HCT116 (cell line): Measurements from ENCODE around the gene LRRTM4. TPM values are rescaled to one million over a fixed set of nuclear protein-coding genes. Genes with fewer than 3 reads are reported as not detected.
"Not testable (repeated sequence)": the region's sequence is repeated elsewhere in the genome, so short reads cannot be mapped to it uniquely, and the experiment has no call there.

ENCODE experiments used
- ATAC-seq: fragments of 200-7000 bp; cut with Tn5 transposase; 2 replicates; pipeline ENCODE4 v1.9.1; 2020; ENCODE audit warnings: mild to moderate bottlenecking, moderate library complexity
- BruUV-seq: library from RNA; stranded (reverse); fragments of 400-500 nt; replicated peaks from 2 replicates; lab custom pipeline; 2021; lab: Mats Ljungman, UMichigan
- CTCF ChIA-PET: fragments of 300-600 bp; sonication (Branson Sonifier 250); formaldehyde crosslinking; loops from one replicate; lab custom pipeline; 2021; ENCODE audit warnings: antibody characterized with exemption; lab: Charles Lee
- POLR2A ChIA-PET: fragments of 300-600, 350-600 bp; sonication (Branson Sonifier 250); formaldehyde crosslinking; loops from one replicate; lab custom pipeline; 2021; ENCODE audit warnings: antibody characterized with exemption; lab: Charles Lee
- RAD21 ChIA-PET, 2 experiments: fragments of 300-600 bp; sonication (Branson Sonifier 250); formaldehyde crosslinking; loops; one replicate each; lab custom pipeline; 2023; ENCODE audit warnings: low total read pairs in 2 of 2; ENCODE audit not compliant: uncharacterized antibody in 2 of 2, unreplicated experiment in 2 of 2, low non-redundant PET in 1 of 2; lab: Charles Lee
- DNase-seq: peaks from one replicate; pipeline ENCODE4 v3.0.0-alpha.2; 2010; ENCODE audit warnings: low read depth, low spot score
- H2AFZ ChIP-seq: fragments of 200-600 bp; shearing (Covaris generic), sonication (generic); 2 replicates; pipeline ENCODE4 v1.6.1; 2017; ENCODE audit warnings: low read depth, mixed run types, mixed read lengths, antibody characterized with exemption, low read length; ENCODE audit not compliant: poor library complexity, severe bottlenecking
- H3K27ac ChIP-seq: 2 replicates; pipeline ENCODE4 v1.5.1; 2012; ENCODE audit warnings: low read depth, low read length
- H3K27me3 ChIP-seq: fragments of 200-600 bp; sonication (generic); 2 replicates; pipeline ENCODE4 v1.6.1; 2016; ENCODE audit warnings: mixed run types, low read length, mixed read lengths; ENCODE audit not compliant: insufficient read depth
- H3K36me3 ChIP-seq, 2 experiments: fragments of 200-500 bp in 1 of 2; fragments of 200-600 bp in 1 of 2; sonication (Bioruptor generic) in 1 of 2; sonication (generic) in 1 of 2; 2 replicates each; pipeline versions ENCODE4 v1.5.1 to v1.6.1; 2014 to 2016; ENCODE audit warnings: low read length in 2 of 2, inconsistent platforms in 1 of 2, mixed read lengths in 1 of 2, mixed run types in 1 of 2; ENCODE audit not compliant: insufficient read depth in 2 of 2, control insufficient read depth in 1 of 2
- H3K4me1 ChIP-seq, 2 experiments: fragments of 200-600 bp in 1 of 2; sonication (generic) in 1 of 2; 2 replicates each; pipeline versions ENCODE4 v1.5.1 to v1.6.1; 2012 to 2017; ENCODE audit warnings: low read length in 2 of 2, inconsistent platforms in 1 of 2, mild to moderate bottlenecking in 1 of 2, mixed read lengths in 1 of 2, mixed run types in 1 of 2, moderate library complexity in 1 of 2; ENCODE audit not compliant: insufficient read depth in 2 of 2, control insufficient read depth in 1 of 2
- H3K4me2 ChIP-seq: fragments of 200-600 bp; sonication (generic); 2 replicates; pipeline ENCODE4 v1.6.1; 2017; ENCODE audit warnings: mixed run types, low read length, mixed read lengths
- H3K4me3 ChIP-seq, 2 experiments: fragments of 200-600 bp in 1 of 2; sonication (generic) in 1 of 2; replicated peaks in 1 of 2; 2 replicates each; pipeline ENCODE4 v1.5.1; 2011 to 2016; ENCODE audit warnings: low read length in 2 of 2, control low read depth in 1 of 2, low read depth in 1 of 2, mild to moderate bottlenecking in 1 of 2, mixed read lengths in 1 of 2, mixed run types in 1 of 2
- H3K79me2 ChIP-seq: fragments of 200-600 bp; sonication (generic); 2 replicates; pipeline ENCODE4 v1.6.1; 2017; ENCODE audit warnings: mild to moderate bottlenecking, mixed run types, low read length, moderate library complexity, mixed read lengths; ENCODE audit not compliant: insufficient read depth
- H3K9ac ChIP-seq: fragments of 200-600 bp; sonication (generic); 2 replicates; pipeline ENCODE4 v1.6.1; 2016; ENCODE audit warnings: low read length, mixed read lengths
- H3K9me2 ChIP-seq: fragments of 200-600 bp; sonication (generic), shearing (Covaris generic); 2 replicates; pipeline ENCODE4 v1.6.1; 2017; ENCODE audit warnings: mixed run types, mild to moderate bottlenecking, moderate library complexity; ENCODE audit not compliant: insufficient read depth
- H3K9me3 ChIP-seq, 2 experiments: fragments of 200-500 bp in 1 of 2; fragments of 200-600 bp in 1 of 2; sonication (Bioruptor generic) in 1 of 2; sonication (generic) in 1 of 2; 2 replicates each; pipeline ENCODE4 v1.6.1; 2014 to 2017; ENCODE audit warnings: low read length in 2 of 2, mixed read lengths in 2 of 2, inconsistent platforms in 1 of 2, low read depth in 1 of 2, mild to moderate bottlenecking in 1 of 2, mixed run types in 1 of 2, moderate library complexity in 1 of 2; ENCODE audit not compliant: control insufficient read depth in 1 of 2, insufficient read depth in 1 of 2
- H4K20me1 ChIP-seq: fragments of 200-600 bp; sonication (generic), shearing (Covaris generic); 2 replicates; pipeline ENCODE4 v1.6.1; 2017; ENCODE audit warnings: mixed run types, mild to moderate bottlenecking, moderate library complexity; ENCODE audit not compliant: insufficient read depth
- ATF3 ChIP-seq: IDR thresholded peaks from 2 replicates; pipeline ENCODE4 v1.6.1; 2012
- CBX3 ChIP-seq: IDR thresholded peaks from 2 replicates; pipeline ENCODE4 v1.6.1; 2012; ENCODE audit warnings: low read depth
- CEBPB ChIP-seq: IDR thresholded peaks from 2 replicates; pipeline ENCODE4 v1.6.1; 2012; ENCODE audit warnings: low read depth
- EGR1 ChIP-seq: IDR thresholded peaks from 2 replicates; pipeline ENCODE4 v1.6.1; 2012; ENCODE audit warnings: low read depth
- ELF1 ChIP-seq: IDR thresholded peaks from 2 replicates; pipeline ENCODE4 v1.6.1; 2012; ENCODE audit warnings: low read depth, borderline replicate concordance
- EZH2 ChIP-seq: fragments of 200-600 bp; sonication (generic); IDR thresholded peaks from 2 replicates; pipeline ENCODE4 v1.6.1; 2017; ENCODE audit warnings: antibody characterized with exemption, mixed run types
- EZH2phosphoT487 ChIP-seq: fragments of 200-600 bp; IDR thresholded peaks from 2 replicates; pipeline ENCODE4 v1.6.1; 2018; ENCODE audit warnings: antibody characterized with exemption, borderline replicate concordance
- JUND ChIP-seq: IDR thresholded peaks from 2 replicates; pipeline ENCODE4 v1.6.1; 2012
- MAX ChIP-seq: IDR thresholded peaks from 2 replicates; pipeline ENCODE4 v1.6.1; 2012
- POLR2A ChIP-seq: IDR thresholded peaks from 2 replicates; pipeline ENCODE4 v1.7.0; 2011; ENCODE audit warnings: borderline replicate concordance; ENCODE audit not compliant: insufficient read depth, insufficient read length; ENCODE audit errors: extremely low read depth
- POLR2AphosphoS5 ChIP-seq: IDR thresholded peaks from 2 replicates; pipeline ENCODE4 v1.6.1; 2011; ENCODE audit warnings: mild to moderate bottlenecking, low read depth, low read length, moderate library complexity
- RAD21 ChIP-seq: IDR thresholded peaks from 2 replicates; pipeline ENCODE4 v1.6.1; 2012; ENCODE audit warnings: low read depth, mild to moderate bottlenecking
- SP1 ChIP-seq: IDR thresholded peaks from 2 replicates; pipeline ENCODE4 v1.6.1; 2012; ENCODE audit warnings: low read depth
- SRF ChIP-seq: IDR thresholded peaks from 2 replicates; pipeline ENCODE4 v1.6.1; 2012; ENCODE audit warnings: low read depth
- TCF7L2 ChIP-seq: IDR thresholded peaks from 2 replicates; pipeline ENCODE4 v1.7.0; 2011; ENCODE audit warnings: borderline replicate concordance, inconsistent platforms; ENCODE audit not compliant: insufficient read depth, insufficient read length; ENCODE audit errors: extremely low read depth
- YY1 ChIP-seq: IDR thresholded peaks from 2 replicates; pipeline ENCODE4 v1.6.1; 2011; ENCODE audit warnings: low read length, low read depth, moderate library complexity, mild to moderate bottlenecking; ENCODE audit not compliant: insufficient replicate concordance; ENCODE audit errors: extremely low read depth
- ZNF274 ChIP-seq: fragments of 200-500 bp; sonication (Bioruptor generic); IDR thresholded peaks from 2 replicates; pipeline ENCODE4 v1.6.1; 2014; ENCODE audit warnings: mild to moderate bottlenecking, low read depth, low read length, inconsistent platforms
- intact Hi-C: fragments of 100-400 bp; cut with micrococcal nuclease; formaldehyde crosslinking; loops from 2 replicates; pipeline ENCODE4 v1.10.0; 2022
- total RNA-seq: library from RNA; stranded (reverse); gene quantifications from one replicate; pipeline ENCODE4 v1.2.1, GENCODE V29; 2021; ENCODE audit not compliant: unreplicated experiment
- TF ChIP-seq, protein P1 (sequence below): IDR thresholded peaks from 2 replicates; pipeline ENCODE4 v1.6.1; 2012; ENCODE audit warnings: low read depth

Gene LRRTM4
- total RNA-seq, 1 experiment from 2014 or later, result 0.25 TPM

DNA sequence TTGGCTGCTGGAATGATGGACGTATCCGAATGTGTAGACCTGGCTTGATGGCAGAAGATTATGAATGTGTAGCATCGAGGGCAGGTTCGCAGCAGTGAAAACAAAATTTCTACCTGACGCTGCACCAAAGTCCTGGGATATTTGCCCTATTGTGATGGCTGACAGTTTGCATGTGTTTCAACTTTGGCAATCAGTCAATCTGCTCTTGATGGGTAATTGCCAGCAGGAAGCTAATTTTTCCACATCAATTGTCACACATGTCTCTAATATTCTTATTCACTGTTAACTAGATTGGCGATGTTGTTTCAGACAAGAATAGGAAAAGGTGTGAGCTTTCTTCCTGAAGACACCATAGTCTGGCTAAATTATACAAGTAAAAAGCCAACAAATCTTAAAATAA is 821.3 kb downstream of the LRRTM4 start:
- H3K27ac ChIP-seq, result no peak overlapping the region
- DNase-seq (no peak), ATAC-seq (no peak)
- CTCF ChIA-PET, result no interaction called here
- H3K9me2 ChIP-seq, result no peaks in the 10 kb centered on the region
- BruUV-seq, result no TSS peak
- no peaks in the 10 kb centered on the region for H3K79me2 ChIP-seq
- peaks cover 3 to 10% of the 10 kb centered on the region in 2 experiments; a peak in 2 of 4 replicates for H3K9me3 ChIP-seq
- no peaks in the 10 kb centered on the region for H4K20me1 ChIP-seq
- RAD21 ChIA-PET, result no interaction called here
- no peak overlapping the region for H3K4me2 ChIP-seq
- intact Hi-C loops, result no loop called here
- no peaks in the 10 kb centered on the region for H3K36me3 ChIP-seq
- H2AFZ ChIP-seq, result no peak overlapping the region
- H3K9ac ChIP-seq, result no peak overlapping the region
- POLR2A ChIA-PET, result no interaction called here
- no peak overlapping the region for H3K4me3 ChIP-seq
- no peak for TF ChIP-seq YY1
- TF ChIP-seq RAD21, result no peak
- TF ChIP-seq MAX, result no peak
- TF ChIP-seq ZNF274, result no peak
- no peak for TF ChIP-seq SRF
- TF ChIP-seq JUND, result no peak
- no peak for TF ChIP-seq ELF1
- TF ChIP-seq EGR1, result no peak
- TF ChIP-seq EZH2, result no peak
- no peak for TF ChIP-seq SP1
- no peak for TF ChIP-seq CBX3
- no peak for TF ChIP-seq ATF3
- no peak for TF ChIP-seq CEBPB
- TF ChIP-seq TCF7L2, result no peak
- TF ChIP-seq EZH2phosphoT487, result no peak
- TF ChIP-seq, protein P1, sequence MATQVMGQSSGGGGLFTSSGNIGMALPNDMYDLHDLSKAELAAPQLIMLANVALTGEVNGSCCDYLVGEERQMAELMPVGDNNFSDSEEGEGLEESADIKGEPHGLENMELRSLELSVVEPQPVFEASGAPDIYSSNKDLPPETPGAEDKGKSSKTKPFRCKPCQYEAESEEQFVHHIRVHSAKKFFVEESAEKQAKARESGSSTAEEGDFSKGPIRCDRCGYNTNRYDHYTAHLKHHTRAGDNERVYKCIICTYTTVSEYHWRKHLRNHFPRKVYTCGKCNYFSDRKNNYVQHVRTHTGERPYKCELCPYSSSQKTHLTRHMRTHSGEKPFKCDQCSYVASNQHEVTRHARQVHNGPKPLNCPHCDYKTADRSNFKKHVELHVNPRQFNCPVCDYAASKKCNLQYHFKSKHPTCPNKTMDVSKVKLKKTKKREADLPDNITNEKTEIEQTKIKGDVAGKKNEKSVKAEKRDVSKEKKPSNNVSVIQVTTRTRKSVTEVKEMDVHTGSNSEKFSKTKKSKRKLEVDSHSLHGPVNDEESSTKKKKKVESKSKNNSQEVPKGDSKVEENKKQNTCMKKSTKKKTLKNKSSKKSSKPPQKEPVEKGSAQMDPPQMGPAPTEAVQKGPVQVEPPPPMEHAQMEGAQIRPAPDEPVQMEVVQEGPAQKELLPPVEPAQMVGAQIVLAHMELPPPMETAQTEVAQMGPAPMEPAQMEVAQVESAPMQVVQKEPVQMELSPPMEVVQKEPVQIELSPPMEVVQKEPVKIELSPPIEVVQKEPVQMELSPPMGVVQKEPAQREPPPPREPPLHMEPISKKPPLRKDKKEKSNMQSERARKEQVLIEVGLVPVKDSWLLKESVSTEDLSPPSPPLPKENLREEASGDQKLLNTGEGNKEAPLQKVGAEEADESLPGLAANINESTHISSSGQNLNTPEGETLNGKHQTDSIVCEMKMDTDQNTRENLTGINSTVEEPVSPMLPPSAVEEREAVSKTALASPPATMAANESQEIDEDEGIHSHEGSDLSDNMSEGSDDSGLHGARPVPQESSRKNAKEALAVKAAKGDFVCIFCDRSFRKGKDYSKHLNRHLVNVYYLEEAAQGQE, result no peak
- no peak for TF ChIP-seq POLR2A
- no peak for TF ChIP-seq POLR2AphosphoS5
- H3K4me1 ChIP-seq, result no peaks in the 10 kb centered on the region
- no peaks in the 10 kb centered on the region for H3K27me3 ChIP-seq

- CTCF ChIA-PET, H3K9me2 ChIP-seq, H3K4me3 ChIP-seq, H3K36me3 ChIP-seq, ATAC-seq, H3K4me2 ChIP-seq, H4K20me1 ChIP-seq, BruUV-seq, H3K27ac ChIP-seq, H2AFZ ChIP-seq, intact Hi-C loops, DNase-seq, H3K9ac ChIP-seq, H3K79me2 ChIP-seq, H3K27me3 ChIP-seq, POLR2A ChIA-PET, H3K4me1 ChIP-seq, RAD21 ChIA-PET: not testable (repeated sequence)
- peaks cover 6 to 16% of the 10 kb centered on the region in 2 experiments; a peak in 2 of 4 replicates for H3K9me3 ChIP-seq
Measured at GRCh38 chr2:76697998-76698713, 824.0 kb downstream of the LRRTM4 start.
